IPS-15b (cell line): ENCODE results near the gene ARHGEF25.
A peak's percentile ranks its signal among the peaks of the same experiment; 100 is the strongest.

Experiments used
- H3K27me3 ChIP-seq: one replicate; pipeline ENCODE4 v1.6.1; 2013; ENCODE audit warnings: low read length; ENCODE audit not compliant: control insufficient read depth, insufficient read depth
- H3K36me3 ChIP-seq: one replicate; pipeline ENCODE4 v1.6.1; 2013; ENCODE audit warnings: low read length; ENCODE audit not compliant: control insufficient read depth, insufficient read depth
- H3K4me1 ChIP-seq: one replicate; pipeline ENCODE4 v1.6.1; 2013; ENCODE audit warnings: mild to moderate bottlenecking, low read length; ENCODE audit not compliant: control insufficient read depth, insufficient read depth
- H3K4me3 ChIP-seq: one replicate; pipeline ENCODE4 v1.5.1; 2013; ENCODE audit warnings: low read depth, low read length
- H3K9ac ChIP-seq: one replicate; pipeline ENCODE4 v1.6.1; 2013; ENCODE audit warnings: low read depth, mild to moderate bottlenecking, low read length
- H3K9me3 ChIP-seq: one replicate; pipeline ENCODE4 v1.6.1; 2013; ENCODE audit warnings: mild to moderate bottlenecking, low read length; ENCODE audit not compliant: control insufficient read depth, insufficient read depth

The ARHGEF25 gene

GRCh38 chr12:57604454-57604991 lies 6.7 kb upstream of the ARHGEF25 start, which contains the start of gene DTX3:
Gene DTX3 (plus strand): TSS chr12:57604824. CDS start chr12:57606518, 1,694 bp downstream.
- peaks cover 12% of the 10 kb centered on the region for H3K36me3 ChIP-seq
- H3K9me3 ChIP-seq, result no peaks in the 10 kb centered on the region
- peak within 1 kb of the TSS; percentile 87 for H3K4me3 ChIP-seq
- peak within 1 kb of the TSS; percentile 74 for H3K9ac ChIP-seq
- peaks cover 17% of the 10 kb centered on the region for H3K4me1 ChIP-seq
- peaks cover 5% of the 10 kb centered on the region for H3K27me3 ChIP-seq

GRCh38 chr12:57604992-57605810 lies 6.0 kb upstream of the ARHGEF25 start:
- peaks cover 12% of the 10 kb centered on the region for H3K36me3 ChIP-seq
- peak overlapping the region; percentile 87 for H3K4me3 ChIP-seq
- peak overlapping the region; percentile 47 for H3K9ac ChIP-seq

GRCh38 chr12:57605811-57606311 lies 5.4 kb upstream of the ARHGEF25 start:
- peaks cover 9% of the 10 kb centered on the region for H3K27me3 ChIP-seq
- peaks cover 10% of the 10 kb centered on the region for H3K36me3 ChIP-seq
- H3K4me3 ChIP-seq, result peak overlapping the region; percentile 87
- no peak overlapping the region for H3K9ac ChIP-seq
- H3K9me3 ChIP-seq, result no peaks in the 10 kb centered on the region
- peaks cover 17% of the 10 kb centered on the region for H3K4me1 ChIP-seq

More at GRCh38 chr12:57604992-57605810, 6.0 kb upstream of the ARHGEF25 start:
- Histone ChIP-seq H3K9me3 (no peaks in the 10 kb centered on the region), H3K4me1 (peaks cover 17% of the 10 kb centered on the region), H3K27me3 (peaks cover 5% of the 10 kb centered on the region)

- Histone ChIP-seq H3K27me3 (peaks cover 9% of the 10 kb centered on the region), H3K9ac (no peak overlapping the region), H3K36me3 (peaks cover 9% of the 10 kb centered on the region), H3K4me3 (no peak overlapping the region), H3K9me3 (no peaks in the 10 kb centered on the region), H3K4me1 (peaks cover 17% of the 10 kb centered on the region)
Measured at GRCh38 chr12:57606399-57606798, 4.8 kb upstream of the ARHGEF25 start.

GRCh38 chr12:57606821-57607220 lies 4.4 kb upstream of the ARHGEF25 start:
- Histone ChIP-seq H3K9me3 (no peaks in the 10 kb centered on the region), H3K4me3 (no peak overlapping the region), H3K4me1 (peaks cover 17% of the 10 kb centered on the region), H3K36me3 (peaks cover 9% of the 10 kb centered on the region), H3K27me3 (peaks cover 9% of the 10 kb centered on the region), H3K9ac (no peak overlapping the region)

- H3K4me1 ChIP-seq, result peaks cover 17% of the 10 kb centered on the region
- H3K36me3 ChIP-seq, result peaks cover 5% of the 10 kb centered on the region
- no peak overlapping the region for H3K4me3 ChIP-seq
Measured at GRCh38 chr12:57607958-57608663, 3.1 kb upstream of the ARHGEF25 start.

GRCh38 chr12:57609101-57609780 lies 2.0 kb upstream of the ARHGEF25 start:
- peaks cover 6% of the 10 kb centered on the region for H3K36me3 ChIP-seq
- no peak overlapping the region for H3K9ac ChIP-seq
- peaks cover 7% of the 10 kb centered on the region for H3K4me1 ChIP-seq
- H3K9me3 ChIP-seq, result no peaks in the 10 kb centered on the region
- H3K4me3 ChIP-seq, result peak overlapping the region; percentile 50
- peaks cover 33% of the 10 kb centered on the region for H3K27me3 ChIP-seq

More at GRCh38 chr12:57607958-57608663, 3.1 kb upstream of the ARHGEF25 start:
- peaks cover 22% of the 10 kb centered on the region for H3K27me3 ChIP-seq
- H3K9me3 ChIP-seq, result no peaks in the 10 kb centered on the region
- no peak overlapping the region for H3K9ac ChIP-seq

GRCh38 chr12:57609781-57610553 lies 1.3 kb upstream of the ARHGEF25 start:
- H3K4me1 ChIP-seq, result peaks cover 7% of the 10 kb centered on the region
- no peak overlapping the region for H3K9ac ChIP-seq
- H3K36me3 ChIP-seq, result peaks cover 6% of the 10 kb centered on the region
- no peaks in the 10 kb centered on the region for H3K9me3 ChIP-seq
- peaks cover 40% of the 10 kb centered on the region for H3K27me3 ChIP-seq
- peak overlapping the region; percentile 50 for H3K4me3 ChIP-seq

- peaks cover 7% of the 10 kb centered on the region for H3K4me1 ChIP-seq
- peaks cover 47% of the 10 kb centered on the region for H3K27me3 ChIP-seq
- H3K9me3 ChIP-seq, result no peaks in the 10 kb centered on the region
- peak overlapping the region; percentile 50 for H3K4me3 ChIP-seq
- peaks cover 2% of the 10 kb centered on the region for H3K36me3 ChIP-seq
- H3K9ac ChIP-seq, result no peak overlapping the region
Measured at GRCh38 chr12:57610554-57611107, 604 bp upstream of the ARHGEF25 start.

GRCh38 chr12:57611827-57612710 lies 834 bp downstream of the ARHGEF25 start:
- Histone ChIP-seq H3K9me3 (no peaks in the 10 kb centered on the region), H3K36me3 (peaks cover 2% of the 10 kb centered on the region), H3K27me3 (peaks cover 60% of the 10 kb centered on the region), H3K4me3 (peak overlapping the region; percentile 53), H3K9ac (no peak overlapping the region), H3K4me1 (peaks cover 7% of the 10 kb centered on the region)
